Activated B cell treated with CpG ODN at 0.5 μM for 24 hours (primary cell): ENCODE measurements around the gene OR51B2. TPM values are rescaled to one million over a fixed set of nuclear protein-coding genes. Genes with fewer than 3 reads are reported as not detected.

Experiments used
- ATAC-seq: fragments of 200-7000 bp; cut with Tn5 transposase; one replicate; pipeline ENCODE4 v1.10.0; 2021; ENCODE audit warnings: low read depth, mild to moderate bottlenecking, moderate library complexity
- CTCF ChIA-PET: fragments of 350-600 bp; sonication (Branson Sonifier 250); formaldehyde crosslinking; loops from one replicate; lab custom pipeline; 2021; ENCODE audit warnings: antibody characterized with exemption; lab: Charles Lee
- POLR2A ChIA-PET: fragments of 350-600 bp; sonication (Branson Sonifier 250); formaldehyde crosslinking; loops from one replicate; lab custom pipeline; 2021; ENCODE audit warnings: antibody characterized with exemption; lab: Charles Lee
- DNase-seq: peaks from one replicate; pipeline ENCODE4 v3.0.0; 2022
- H3K27ac Mint-ChIP-seq: one replicate; pipeline ENCODE4 v1.8.0; 2020; ENCODE audit warnings: mixed read lengths
- H3K27me3 Mint-ChIP-seq: one replicate; pipeline ENCODE4 v1.8.0; 2021; ENCODE audit warnings: mixed read lengths
- H3K36me3 Mint-ChIP-seq: one replicate; pipeline ENCODE4 v1.8.0; 2021; ENCODE audit warnings: low read depth, mixed read lengths
- H3K4me1 Mint-ChIP-seq: one replicate; pipeline ENCODE4 v1.8.0; 2021; ENCODE audit warnings: mixed read lengths
- H3K4me3 Mint-ChIP-seq: one replicate; pipeline ENCODE4 v1.8.0; 2020; ENCODE audit warnings: mild to moderate bottlenecking, mixed read lengths
- H3K9me3 Mint-ChIP-seq: one replicate; pipeline ENCODE4 v1.8.0; 2020; ENCODE audit warnings: mixed read lengths
- CTCF ChIP-seq: fragments of 200-600 bp; IDR thresholded peaks from one replicate; pipeline ENCODE4 v1.8.0; 2022; ENCODE audit warnings: antibody characterized with exemption, mild to moderate bottlenecking
- intact Hi-C: fragments of 100-400 bp; cut with micrococcal nuclease; formaldehyde crosslinking; loops from one replicate; pipeline ENCODE4 v1.15.1; 2024
- total RNA-seq: library from RNA; stranded (reverse); gene quantifications from 2 replicates; pipeline ENCODE4 v1.2.3, GENCODE V29; 2022

The OR51B2 gene
- total RNA-seq, 1 donor from 2014 or later: not detected

GRCh38 chr11:5286351-5286750 is 37.7 kb downstream of the OR51B2 start:
- no peak overlapping the region for H3K4me3 Mint-ChIP-seq
- no peak for TF ChIP-seq CTCF
- intact Hi-C loops: no loop called here
- ChIA-PET CTCF (no interaction called here), POLR2A (no interaction called here)
- no peaks in the 10 kb centered on the region for H3K36me3 Mint-ChIP-seq
- ATAC-seq: no peak
- no peaks in the 10 kb centered on the region for H3K27me3 Mint-ChIP-seq
- H3K27ac Mint-ChIP-seq: no peak overlapping the region
- H3K4me1 Mint-ChIP-seq: no peaks in the 10 kb centered on the region
- no peaks in the 10 kb centered on the region for H3K9me3 Mint-ChIP-seq
- no peak for DNase-seq

GRCh38 chr11:5285703-5286340 is 38.3 kb downstream of the OR51B2 start:
- H3K36me3 Mint-ChIP-seq: no peaks in the 10 kb centered on the region

GRCh38 chr11:5284637-5285036 is 39.5 kb downstream of the OR51B2 start:
- intact Hi-C loops: no loop called here
- H3K4me3 Mint-ChIP-seq: no peak overlapping the region
- no peaks in the 10 kb centered on the region for H3K36me3 Mint-ChIP-seq
- ChIA-PET CTCF (no interaction called here), POLR2A (no interaction called here)
- no peak for TF ChIP-seq CTCF
- no peaks in the 10 kb centered on the region for H3K4me1 Mint-ChIP-seq
- no peak overlapping the region for H3K27ac Mint-ChIP-seq
- DNase-seq (no peak), ATAC-seq (no peak)
- no peaks in the 10 kb centered on the region for H3K9me3 Mint-ChIP-seq
- no peaks in the 10 kb centered on the region for H3K27me3 Mint-ChIP-seq

More at GRCh38 chr11:5285703-5286340, 38.3 kb downstream of the OR51B2 start:
- TF ChIP-seq CTCF: no peak
- Mint-ChIP-seq H3K4me1 (no peaks in the 10 kb centered on the region), H3K4me3 (no peak overlapping the region), H3K9me3 (no peaks in the 10 kb centered on the region), H3K27me3 (no peaks in the 10 kb centered on the region), H3K27ac (no peak overlapping the region)
- ATAC-seq (no peak), DNase-seq (no peak)
- ChIA-PET POLR2A (no interaction called here), CTCF (no interaction called here)
- intact Hi-C loops: no loop called here

GRCh38 chr11:5283882-5284281 is 40.2 kb downstream of the OR51B2 start:
- Mint-ChIP-seq H3K36me3 (no peaks in the 10 kb centered on the region), H3K9me3 (no peaks in the 10 kb centered on the region), H3K4me1 (no peaks in the 10 kb centered on the region), H3K27me3 (no peaks in the 10 kb centered on the region), H3K27ac (no peak overlapping the region), H3K4me3 (no peak overlapping the region)
- ATAC-seq (no peak), DNase-seq (no peak)
- intact Hi-C loops: no loop called here
- POLR2A ChIA-PET: no interaction called here
- no peak for TF ChIP-seq CTCF
- CTCF ChIA-PET: no interaction called here

- no peak for ATAC-seq
- H3K27me3 Mint-ChIP-seq: no peaks in the 10 kb centered on the region
- CTCF ChIA-PET: interaction anchor here (0.6 kb wide), 1 partner anchor 526 kb away, joined by 4 read pairs; no protein-coding TSS in a partner anchor
- H3K4me3 Mint-ChIP-seq: no peak overlapping the region
- POLR2A ChIA-PET: no interaction called here
- intact Hi-C loops: no loop called here
- no peak for DNase-seq
- no peak overlapping the region for H3K27ac Mint-ChIP-seq
- H3K36me3 Mint-ChIP-seq: no peaks in the 10 kb centered on the region
- no peaks in the 10 kb centered on the region for H3K4me1 Mint-ChIP-seq
- no peaks in the 10 kb centered on the region for H3K9me3 Mint-ChIP-seq
- TF ChIP-seq CTCF: no peak
These were observed 41.0 kb downstream of the OR51B2 start for GRCh38 chr11:5283086-5283485.
